Endothelial cell of umbilical vein (primary cell): ENCODE measurements around the gene ZNF599. TPM values are rescaled to one million over a fixed set of nuclear protein-coding genes. Genes with fewer than 3 reads are reported as not detected.
A peak's percentile ranks its signal among the peaks of the same experiment; 100 is the strongest.

Source experiments
- BruUV-seq: library from RNA; stranded (reverse); fragments of 400-500 nt; replicated peaks from 2 replicates; lab custom pipeline; 2021; lab: Mats Ljungman, UMichigan
- CTCF ChIA-PET: fragments of 300-600, 350-600 bp; sonication (Branson Sonifier 250); formaldehyde crosslinking; loops from one replicate; lab custom pipeline; 2021; ENCODE audit warnings: antibody characterized with exemption, inconsistent platforms; lab: Charles Lee
- POLR2A ChIA-PET: fragments of 300-600, 350-600 bp; sonication (Branson Sonifier 250); formaldehyde crosslinking; loops from one replicate; lab custom pipeline; 2021; ENCODE audit warnings: antibody characterized with exemption, inconsistent platforms; lab: Charles Lee
- DNase-seq: peaks from one replicate; pipeline ENCODE4 v3.0.0-alpha.2; 2011; ENCODE audit warnings: low read depth, low spot score
- FAIRE-seq: peaks from 2 replicates; lab custom pipeline; 2011; peaks lifted over from hg19 to GRCh38; lab: Jason Lieb, UNC
- H2AFZ ChIP-seq: 2 replicates; pipeline ENCODE4 v1.6.0; 2012; ENCODE audit warnings: low read depth, low read length, control low read depth, inconsistent platforms
- H3K27ac ChIP-seq: 2 replicates; pipeline ENCODE4 v1.5.1; 2011; ENCODE audit warnings: low read depth, mild to moderate bottlenecking, control low read depth, low read length, moderate library complexity; ENCODE audit not compliant: insufficient read depth
- H3K27me3 ChIP-seq, 2 experiments: 2 replicates each; pipeline versions ENCODE4 v1.6.0 to v1.6.1; 2011; ENCODE audit warnings: low read length in 2 of 2, mixed read lengths in 1 of 2; ENCODE audit not compliant: control insufficient read depth in 2 of 2, insufficient read depth in 2 of 2
- H3K36me3 ChIP-seq, 2 experiments: 2 replicates in 1 of 2; 3 replicates in 1 of 2; pipeline ENCODE4 v1.5.1; 2011; ENCODE audit warnings: low read length in 2 of 2, mild to moderate bottlenecking in 1 of 2, moderate library complexity in 1 of 2; ENCODE audit not compliant: control insufficient read depth in 2 of 2, insufficient read depth in 2 of 2; ENCODE audit errors: extremely low read depth in 1 of 2
- H3K4me1 ChIP-seq: 3 replicates; pipeline ENCODE4 v1.5.1; 2011; ENCODE audit warnings: mild to moderate bottlenecking, low read length; ENCODE audit not compliant: control insufficient read depth, insufficient read depth; ENCODE audit errors: extremely low read depth
- H3K4me2 ChIP-seq: 2 replicates; pipeline ENCODE4 v1.6.1; 2011; ENCODE audit warnings: low read length, control low read depth, mixed read lengths; ENCODE audit not compliant: insufficient read depth
- H3K4me3 ChIP-seq, 3 experiments: fragments of 200-600 bp in 1 of 3; sonication (generic), shearing (Covaris generic) in 1 of 3; replicated peaks in 1 of 3; 2 replicates each; pipeline ENCODE4 v1.5.1; 2011 to 2016; ENCODE audit warnings: control low read depth in 3 of 3, low read length in 3 of 3, mild to moderate bottlenecking in 2 of 3, inconsistent platforms in 1 of 3, low read depth in 1 of 3, moderate library complexity in 1 of 3; ENCODE audit not compliant: insufficient read depth in 1 of 3
- H3K79me2 ChIP-seq: 2 replicates; pipeline ENCODE4 v1.6.0; 2012; ENCODE audit warnings: low read length, inconsistent platforms; ENCODE audit not compliant: control insufficient read depth, insufficient read depth
- H3K9ac ChIP-seq: replicated peaks from 2 replicates; pipeline ENCODE3; 2011; ENCODE audit warnings: low read length, control low read depth; ENCODE audit not compliant: insufficient read depth; ENCODE audit errors: extremely low read depth
- H3K9me1 ChIP-seq: replicated peaks from 3 replicates; pipeline ENCODE4 v1.6.0; 2011; ENCODE audit warnings: mild to moderate bottlenecking, low read length; ENCODE audit not compliant: control insufficient read depth, insufficient read depth; ENCODE audit errors: extremely low read depth
- H3K9me3 ChIP-seq: replicated peaks from 2 replicates; pipeline ENCODE4 v1.5.1; 2012; ENCODE audit warnings: low read length, inconsistent platforms; ENCODE audit not compliant: control insufficient read depth, insufficient read depth
- H4K20me1 ChIP-seq: replicated peaks from 2 replicates; pipeline ENCODE3; 2011; ENCODE audit warnings: mild to moderate bottlenecking, low read length; ENCODE audit not compliant: control insufficient read depth, insufficient read depth; ENCODE audit errors: extremely low read depth
- EZH2 ChIP-seq: IDR thresholded peaks from 2 replicates; pipeline ENCODE4 v1.6.1; 2012; ENCODE audit warnings: borderline replicate concordance, low read depth, mild to moderate bottlenecking, moderate library complexity, low read length, inconsistent platforms; ENCODE audit not compliant: severe bottlenecking
- FOS ChIP-seq: IDR thresholded peaks from 2 replicates; pipeline ENCODE4 v1.6.1; 2011; ENCODE audit warnings: mild to moderate bottlenecking, low read length, moderate library complexity, borderline replicate concordance; ENCODE audit not compliant: insufficient read depth
- GATA2 ChIP-seq: IDR thresholded peaks from 2 replicates; pipeline ENCODE4 v1.7.0; 2011; ENCODE audit warnings: low read depth, mild to moderate bottlenecking, moderate library complexity, mixed read lengths, low read length; ENCODE audit not compliant: insufficient read length, insufficient read depth
- JUN ChIP-seq: IDR thresholded peaks from 2 replicates; pipeline ENCODE4 v1.6.1; 2011; ENCODE audit warnings: borderline replicate concordance, low read depth; ENCODE audit not compliant: insufficient read length, insufficient read depth
- MYC ChIP-seq: IDR thresholded peaks from one replicate; pipeline ENCODE4 v1.6.1; 2011; ENCODE audit warnings: mild to moderate bottlenecking, low read depth, low read length
- POLR2A ChIP-seq: IDR thresholded peaks from 2 replicates; pipeline ENCODE4 v1.6.1; 2012; ENCODE audit warnings: low read depth, mild to moderate bottlenecking, control low read depth, low read length
- dilution Hi-C: fragments of 300-500 bp; cut with MboI; formaldehyde crosslinking; loops from one replicate; pipeline ENCODE4 v1.15.0; 2019; ENCODE audit warnings: low sequenced_read_pairs; ENCODE audit not compliant: extremely low pct_ligation_motif_present
- intact Hi-C: fragments of 100-400 bp; cut with micrococcal nuclease; formaldehyde crosslinking; loops from one replicate; pipeline ENCODE4 v1.10.0; 2022
- polyA plus RNA-seq, 4 experiments: library from polyadenylated mRNA; depleted of rRNA in 3 of 4; stranded (reverse) in 3 of 4; unstranded in 1 of 4; fragments of >200 nt; gene quantifications; 2 replicates each; pipeline versions ENCODE4 v1.2.1 to v1.2.3, GENCODE V29; 2011 to 2012; ENCODE audit warnings: missing spikeins in 1 of 4
- total RNA-seq: library from RNA; stranded (reverse); gene quantifications from 2 replicates; pipeline ENCODE4 v1.2.3, GENCODE V29; 2021
- TF ChIP-seq, protein P1 (sequence below), 2 donors: IDR thresholded peaks; 1 replicate in 1 of 2; 2 replicates in 1 of 2; pipeline ENCODE4 v1.5.1; 2011; ENCODE audit warnings: low read length in 2 of 2, mild to moderate bottlenecking in 2 of 2, moderate library complexity in 2 of 2, control low read depth in 1 of 2, inconsistent platforms in 1 of 2, low read depth in 1 of 2; ENCODE audit not compliant: insufficient read depth in 1 of 2; ENCODE audit errors: extremely low read depth in 1 of 2
- TF ChIP-seq, protein P2 (sequence below): IDR thresholded peaks from 2 replicates; pipeline ENCODE4 v1.6.1; 2011; ENCODE audit not compliant: insufficient read depth, insufficient read length

ZNF599 gene
- total and polyA plus RNA-seq, 2 donors (not counting 3 experiments of a cell fraction or from before 2014, with no cell fraction given), result 4.5 to 7.3 TPM

DNA sequence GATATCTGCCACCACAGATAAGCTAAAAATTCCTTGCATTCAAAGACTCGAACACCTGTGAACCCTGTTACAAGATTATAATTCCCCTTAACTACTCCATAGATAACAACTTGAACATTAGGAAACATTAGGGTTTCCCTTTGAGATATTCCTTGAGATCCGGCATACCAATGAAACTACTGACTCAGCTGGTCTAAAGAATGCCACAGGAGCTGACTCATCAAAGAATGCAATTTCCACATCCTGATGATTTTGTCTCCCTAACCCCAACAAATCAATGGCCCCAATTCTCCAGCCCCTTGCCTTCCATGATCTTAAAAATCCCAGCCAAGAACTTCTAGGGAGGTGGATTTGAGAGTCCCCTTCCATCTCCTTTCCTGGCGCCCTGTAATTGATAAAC lies 35.6 kb upstream of the ZNF599 start:
- FAIRE-seq (no peak), DNase-seq (peak; percentile 13)
- intact Hi-C loops (no loop called here), dilution Hi-C loops (no loop called here)
- Histone ChIP-seq H3K9me1 (no peaks in the 10 kb centered on the region), H3K4me3 (no peak overlapping the region), H2AFZ (no peak overlapping the region), H3K36me3 (no peaks in the 10 kb centered on the region), H3K27me3 (peaks cover 0 to 3% of the 10 kb centered on the region in 2 experiments), H3K4me1 (no peaks in the 10 kb centered on the region), H3K27ac (no peak overlapping the region), H3K79me2 (no peaks in the 10 kb centered on the region), H3K4me2 (no peak overlapping the region), H3K9me3 (no peaks in the 10 kb centered on the region), H3K9ac (no peak overlapping the region), H4K20me1 (no peaks in the 10 kb centered on the region)
- ChIA-PET POLR2A (no interaction called here), CTCF (no interaction called here)
- no TSS peak for BruUV-seq
- TF ChIP-seq FOS (peak; percentile 50), GATA2 (peak; percentile 27)
- TF ChIP-seq, protein P1, sequence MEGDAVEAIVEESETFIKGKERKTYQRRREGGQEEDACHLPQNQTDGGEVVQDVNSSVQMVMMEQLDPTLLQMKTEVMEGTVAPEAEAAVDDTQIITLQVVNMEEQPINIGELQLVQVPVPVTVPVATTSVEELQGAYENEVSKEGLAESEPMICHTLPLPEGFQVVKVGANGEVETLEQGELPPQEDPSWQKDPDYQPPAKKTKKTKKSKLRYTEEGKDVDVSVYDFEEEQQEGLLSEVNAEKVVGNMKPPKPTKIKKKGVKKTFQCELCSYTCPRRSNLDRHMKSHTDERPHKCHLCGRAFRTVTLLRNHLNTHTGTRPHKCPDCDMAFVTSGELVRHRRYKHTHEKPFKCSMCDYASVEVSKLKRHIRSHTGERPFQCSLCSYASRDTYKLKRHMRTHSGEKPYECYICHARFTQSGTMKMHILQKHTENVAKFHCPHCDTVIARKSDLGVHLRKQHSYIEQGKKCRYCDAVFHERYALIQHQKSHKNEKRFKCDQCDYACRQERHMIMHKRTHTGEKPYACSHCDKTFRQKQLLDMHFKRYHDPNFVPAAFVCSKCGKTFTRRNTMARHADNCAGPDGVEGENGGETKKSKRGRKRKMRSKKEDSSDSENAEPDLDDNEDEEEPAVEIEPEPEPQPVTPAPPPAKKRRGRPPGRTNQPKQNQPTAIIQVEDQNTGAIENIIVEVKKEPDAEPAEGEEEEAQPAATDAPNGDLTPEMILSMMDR (IDR thresholded peaks at IDR 0.05; ENCODE audit: extremely low read depth in 1 of 2, insufficient read depth in 1 of 2, low read depth in 1 of 2, low read length in 2 of 2), result no peak

DNA sequence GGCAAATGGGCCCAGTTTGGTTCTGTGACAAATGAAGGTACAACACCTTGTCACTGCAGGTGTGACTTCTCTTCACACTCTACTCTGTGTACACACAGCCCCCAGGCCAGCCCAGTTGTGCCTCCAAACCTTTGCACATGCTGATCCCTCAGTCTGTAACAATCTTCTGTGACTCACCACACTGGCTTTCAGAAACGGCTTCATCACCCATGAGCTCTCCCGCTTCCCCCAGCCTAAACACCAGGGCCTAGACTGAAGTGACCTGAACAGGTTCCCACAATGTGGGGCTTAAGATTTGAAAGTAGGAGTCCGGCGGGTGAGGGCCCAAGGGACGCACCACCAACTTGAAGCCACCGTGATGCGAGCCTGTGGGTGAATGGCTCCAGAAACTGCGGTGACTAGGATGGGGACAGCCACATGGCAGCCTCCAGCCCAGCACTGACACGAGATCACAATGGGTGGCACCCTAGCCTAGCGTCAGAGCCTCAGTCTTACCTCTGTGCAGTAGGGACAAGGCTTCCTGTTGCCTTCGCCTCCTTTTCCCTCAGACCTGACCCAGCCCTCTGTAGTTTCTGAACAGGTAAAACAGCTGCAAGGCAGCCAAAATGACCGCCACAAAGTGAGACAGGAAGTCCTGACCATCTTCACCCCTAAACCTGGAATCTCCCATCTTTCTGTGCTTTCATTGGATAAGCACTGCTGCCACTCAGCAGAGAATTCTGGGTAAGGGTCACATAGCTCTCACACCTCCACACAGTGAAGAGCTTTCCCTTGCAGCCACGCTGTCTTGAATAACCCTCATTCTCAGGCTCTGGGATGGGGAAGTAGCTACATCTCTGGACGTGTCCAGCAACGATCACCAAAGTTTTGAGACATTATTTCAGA lies 34.2 kb upstream of the ZNF599 start:
- DNase-seq, result no peak
- Histone ChIP-seq H4K20me1 (no peaks in the 10 kb centered on the region), H3K4me2 (no peak overlapping the region), H2AFZ (no peak overlapping the region), H3K9me3 (no peaks in the 10 kb centered on the region), H3K4me3 (no peak overlapping the region), H3K9ac (no peak overlapping the region), H3K27ac (no peak overlapping the region), H3K36me3 (no peaks in the 10 kb centered on the region), H3K9me1 (no peaks in the 10 kb centered on the region), H3K4me1 (no peaks in the 10 kb centered on the region), H3K27me3 (no peaks in the 10 kb centered on the region), H3K79me2 (no peaks in the 10 kb centered on the region)
- POLR2A ChIA-PET, result no interaction called here
- TF ChIP-seq FOS, result no peak
- TF ChIP-seq, protein P1 (IDR thresholded peaks at IDR 0.05; ENCODE audit: extremely low read depth in 1 of 2, insufficient read depth in 1 of 2, low read depth in 1 of 2, low read length in 2 of 2), result no peak
- TF ChIP-seq EZH2, result no peak
- TF ChIP-seq JUN, result no peak
- TF ChIP-seq MYC, result no peak
- TF ChIP-seq, protein P2, sequence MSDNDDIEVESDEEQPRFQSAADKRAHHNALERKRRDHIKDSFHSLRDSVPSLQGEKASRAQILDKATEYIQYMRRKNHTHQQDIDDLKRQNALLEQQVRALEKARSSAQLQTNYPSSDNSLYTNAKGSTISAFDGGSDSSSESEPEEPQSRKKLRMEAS, result no peak
- no peak for TF ChIP-seq POLR2A
- no peak for TF ChIP-seq GATA2
- BruUV-seq, result no TSS peak
- intact Hi-C loops (no loop called here), dilution Hi-C loops (no loop called here)
- no peak for FAIRE-seq
- CTCF ChIA-PET, result no interaction called here
